CD14-positive monocyte (primary cell): ENCODE measurements around the gene L1TD1. TPM values are rescaled to one million over a fixed set of nuclear protein-coding genes. Genes with fewer than 3 reads are reported as not detected.

Experiments used
- DNase-seq, 3 donors: peaks; one replicate each; pipeline ENCODE4 v3.0.0-alpha.2; 2011 to 2022
- H2AFZ ChIP-seq: 2 replicates; pipeline ENCODE4 v1.6.0; 2012; ENCODE audit warnings: mild to moderate bottlenecking, low read depth, low read length, inconsistent platforms; ENCODE audit not compliant: insufficient read depth, poor library complexity, severe bottlenecking
- H3K27ac ChIP-seq, 2 donors: 1 replicate in 1 of 2; 2 replicates in 1 of 2; pipeline ENCODE4 v1.5.1; 2012 to 2013; ENCODE audit warnings: low read length in 2 of 2, control low read depth in 1 of 2, inconsistent platforms in 1 of 2, low read depth in 1 of 2, mild to moderate bottlenecking in 1 of 2
- H3K27me3 ChIP-seq, 2 donors: one replicate each; pipeline versions ENCODE4 v1.6.0 to v1.6.1; 2011 to 2013; ENCODE audit warnings: low read length in 2 of 2; ENCODE audit not compliant: control insufficient read depth in 2 of 2, insufficient read depth in 2 of 2
- H3K36me3 ChIP-seq, 2 donors: replicated peaks in 1 of 2; 1 replicate in 1 of 2; 2 replicates in 1 of 2; pipeline versions ENCODE4 v1.5.1 to v1.6.1; 2012 to 2013; ENCODE audit warnings: low read length in 2 of 2, control low read depth in 1 of 2, inconsistent platforms in 1 of 2, mild to moderate bottlenecking in 1 of 2; ENCODE audit not compliant: insufficient read depth in 2 of 2, control insufficient read depth in 1 of 2
- H3K4me1 ChIP-seq, 2 donors: 1 replicate in 1 of 2; 2 replicates in 1 of 2; pipeline versions ENCODE4 v1.5.1 to v1.6.1; 2012 to 2013; ENCODE audit warnings: low read length in 2 of 2, control low read depth in 1 of 2, inconsistent platforms in 1 of 2, mild to moderate bottlenecking in 1 of 2, moderate library complexity in 1 of 2; ENCODE audit not compliant: insufficient read depth in 2 of 2, control insufficient read depth in 1 of 2
- H3K4me2 ChIP-seq: replicated peaks from 2 replicates; pipeline ENCODE3; 2012; ENCODE audit warnings: low read length, moderate library complexity, mild to moderate bottlenecking; ENCODE audit not compliant: poor library complexity, severe bottlenecking; ENCODE audit errors: extremely low read depth
- H3K4me3 ChIP-seq, 3 experiments: fragments of 200-600 bp in 1 of 3; sonication (generic) in 1 of 3; replicated peaks in 1 of 3; 1 replicate in 2 of 3; 2 replicates in 1 of 3; pipeline ENCODE4 v1.5.1; 2011 to 2013; ENCODE audit warnings: low read length in 3 of 3, mild to moderate bottlenecking in 3 of 3, control low read depth in 2 of 3, low read depth in 2 of 3, inconsistent platforms in 1 of 3, moderate library complexity in 1 of 3
- H3K79me2 ChIP-seq: 2 replicates; pipeline ENCODE4 v1.6.0; 2012; ENCODE audit warnings: mild to moderate bottlenecking, control low read depth, inconsistent platforms, low read length, moderate library complexity; ENCODE audit not compliant: insufficient read depth
- H3K9ac ChIP-seq: 2 replicates; pipeline ENCODE4 v1.6.0; 2017; ENCODE audit warnings: low read length, mild to moderate bottlenecking; ENCODE audit not compliant: insufficient read depth, poor library complexity, severe bottlenecking
- H3K9me3 ChIP-seq, 2 donors: replicated peaks in 1 of 2; 1 replicate in 1 of 2; 2 replicates in 1 of 2; pipeline versions ENCODE4 v1.5.1 to v1.6.1; 2012 to 2013; ENCODE audit warnings: low read length in 2 of 2, control low read depth in 1 of 2; ENCODE audit not compliant: control insufficient read depth in 1 of 2, insufficient read depth in 1 of 2
- H4K20me1 ChIP-seq: 2 replicates; pipeline ENCODE4 v1.6.0; 2012; ENCODE audit warnings: mild to moderate bottlenecking, low read length, control low read depth, moderate library complexity; ENCODE audit not compliant: insufficient read depth
- H3K27ac Mint-ChIP-seq, 7 donors: one replicate each; pipeline ENCODE4 v1.8.0; 2020; ENCODE audit warnings: mild to moderate bottlenecking in 7 of 7, mixed read lengths in 7 of 7, moderate library complexity in 6 of 7, inconsistent platforms in 2 of 7
- H3K27me3 Mint-ChIP-seq, 3 donors: one replicate each; pipeline ENCODE4 v1.8.0; 2021 to 2022; ENCODE audit warnings: low read depth in 3 of 3, mild to moderate bottlenecking in 3 of 3, mixed read lengths in 3 of 3, moderate library complexity in 3 of 3, inconsistent platforms in 1 of 3
- H3K36me3 Mint-ChIP-seq, 2 donors: one replicate each; pipeline ENCODE4 v1.8.0; 2020; ENCODE audit warnings: mixed read lengths in 2 of 2, inconsistent platforms in 1 of 2, mild to moderate bottlenecking in 1 of 2
- H3K4me1 Mint-ChIP-seq: one replicate; pipeline ENCODE4 v1.8.0; 2020; ENCODE audit warnings: mild to moderate bottlenecking, mixed read lengths
- H3K4me3 Mint-ChIP-seq, 2 donors: one replicate each; pipeline ENCODE4 v1.8.0; 2020; ENCODE audit warnings: mild to moderate bottlenecking in 2 of 2, mixed read lengths in 2 of 2, moderate library complexity in 1 of 2
- H3K9me3 Mint-ChIP-seq, 7 donors: one replicate each; pipeline ENCODE4 v1.8.0; 2020 to 2022; ENCODE audit warnings: mixed read lengths in 7 of 7, mild to moderate bottlenecking in 6 of 7, moderate library complexity in 6 of 7, inconsistent platforms in 2 of 7
- WGBS: methylation state at CpG from one replicate; pipeline ENCODE4 v1.1.5; 2013; ENCODE audit warnings: missing lambda C conversion rate; ENCODE audit not compliant: insufficient coverage; 5-methylcytosine and 5-hydroxymethylcytosine counted together
- intact Hi-C, 2 donors: fragments of 100-400 bp; cut with micrococcal nuclease; formaldehyde crosslinking; loops; one replicate each; pipeline versions ENCODE4 v1.15.0 to v1.15.1; 2023
- polyA plus RNA-seq, 3 donors: library from polyadenylated mRNA; depleted of rRNA in 1 of 3; unstranded in 2 of 3; stranded (reverse) in 1 of 3; fragments of 300-500 nt in 2 of 3; fragments of >200 nt in 1 of 3; fragmentation: Illumina TruSeq in 2 of 3; gene quantifications; 1 replicate in 2 of 3; 2 replicates in 1 of 3; pipeline ENCODE4 v1.2.3, GENCODE V29; 2012 to 2021
- TF ChIP-seq, protein P1 (sequence below): fragments of 200-600 bp; IDR thresholded peaks from one replicate; pipeline ENCODE4 v1.8.0; 2022; ENCODE audit warnings: antibody characterized with exemption, mild to moderate bottlenecking

L1TD1 gene
- polyA plus RNA-seq, 3 donors, result 0.09 to 0.22 (median 0.12) TPM

DNA sequence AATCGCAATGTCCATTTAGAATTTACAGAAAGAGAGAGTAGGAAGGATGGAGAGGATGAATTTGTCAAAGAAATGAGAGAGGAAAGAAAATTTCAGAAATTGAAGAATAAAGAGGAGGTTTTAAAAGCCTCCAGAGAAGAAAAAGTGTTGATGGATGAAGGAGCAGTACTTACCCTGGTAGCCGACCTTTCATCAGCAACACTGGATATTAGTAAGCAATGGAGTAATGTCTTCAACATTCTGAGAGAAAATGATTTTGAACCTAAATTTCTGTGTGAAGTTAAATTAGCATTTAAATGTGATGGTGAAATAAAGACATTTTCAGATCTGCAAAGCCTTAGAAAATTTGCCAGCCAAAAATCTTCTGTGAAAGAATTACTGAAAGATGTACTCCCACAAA is 12.5 kb downstream of the L1TD1 start:
- intact Hi-C loops, result no loop called here
- Histone ChIP-seq H4K20me1 (no peaks in the 10 kb centered on the region), H3K27ac (no peak overlapping the region), H3K4me2 (no peak overlapping the region), H3K4me1 (peaks cover 3 to 16% of the 10 kb centered on the region in 2 donors), H3K9me3 (peaks cover 6 to 10% of the 10 kb centered on the region in 2 donors), H3K9ac (no peak overlapping the region), H3K36me3 (no peaks in the 10 kb centered on the region), H3K27me3 (no peaks in the 10 kb centered on the region), H2AFZ (no peak overlapping the region), H3K79me2 (no peaks in the 10 kb centered on the region), H3K4me3 (no peak overlapping the region)
- 90% methylated on average over 1 of the region's 2 CpGs for WGBS
- Mint-ChIP-seq H3K27ac (no peak overlapping the region), H3K27me3 (peaks cover 1 to 8% (median 1%) of the 10 kb centered on the region in 3 donors), H3K9me3 (peaks cover 13 to 38% (median 24%) of the 10 kb centered on the region in 7 donors), H3K36me3 (peaks cover 0 to 3% of the 10 kb centered on the region in 2 donors), H3K4me1 (peaks cover 14% of the 10 kb centered on the region), H3K4me3 (peak overlapping the region in 1 of 2 donors; percentile 8)
- TF ChIP-seq, protein P1, sequence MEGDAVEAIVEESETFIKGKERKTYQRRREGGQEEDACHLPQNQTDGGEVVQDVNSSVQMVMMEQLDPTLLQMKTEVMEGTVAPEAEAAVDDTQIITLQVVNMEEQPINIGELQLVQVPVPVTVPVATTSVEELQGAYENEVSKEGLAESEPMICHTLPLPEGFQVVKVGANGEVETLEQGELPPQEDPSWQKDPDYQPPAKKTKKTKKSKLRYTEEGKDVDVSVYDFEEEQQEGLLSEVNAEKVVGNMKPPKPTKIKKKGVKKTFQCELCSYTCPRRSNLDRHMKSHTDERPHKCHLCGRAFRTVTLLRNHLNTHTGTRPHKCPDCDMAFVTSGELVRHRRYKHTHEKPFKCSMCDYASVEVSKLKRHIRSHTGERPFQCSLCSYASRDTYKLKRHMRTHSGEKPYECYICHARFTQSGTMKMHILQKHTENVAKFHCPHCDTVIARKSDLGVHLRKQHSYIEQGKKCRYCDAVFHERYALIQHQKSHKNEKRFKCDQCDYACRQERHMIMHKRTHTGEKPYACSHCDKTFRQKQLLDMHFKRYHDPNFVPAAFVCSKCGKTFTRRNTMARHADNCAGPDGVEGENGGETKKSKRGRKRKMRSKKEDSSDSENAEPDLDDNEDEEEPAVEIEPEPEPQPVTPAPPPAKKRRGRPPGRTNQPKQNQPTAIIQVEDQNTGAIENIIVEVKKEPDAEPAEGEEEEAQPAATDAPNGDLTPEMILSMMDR, result no peak
- DNase-seq, result no peak

DNA sequence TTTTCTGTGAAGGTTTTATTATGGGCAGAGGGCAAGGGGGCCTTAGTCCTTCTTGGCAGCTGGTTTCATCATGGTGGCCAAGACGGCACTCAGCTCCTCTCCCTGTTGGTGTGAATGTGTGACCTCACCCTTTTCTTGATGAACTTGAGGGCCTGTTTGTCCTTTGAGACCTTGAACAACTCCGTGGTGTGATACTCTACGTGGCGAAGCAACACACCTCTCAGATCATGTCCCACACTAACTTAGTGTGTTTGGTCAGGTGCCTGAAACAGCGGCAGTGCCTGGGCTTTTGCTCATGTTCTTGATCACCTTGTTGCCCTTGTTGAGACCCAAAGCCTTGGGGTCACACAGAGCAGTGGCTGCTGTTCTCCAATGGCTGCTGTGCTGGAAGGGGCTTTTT is 13.4 kb downstream of the L1TD1 start:
- Mint-ChIP-seq H3K4me1 (peaks cover 16% of the 10 kb centered on the region), H3K9me3 (peaks cover 13 to 39% (median 29%) of the 10 kb centered on the region in 7 donors), H3K27ac (no peak overlapping the region), H3K27me3 (peaks cover 0 to 8% (median 1%) of the 10 kb centered on the region in 3 donors), H3K4me3 (no peak overlapping the region), H3K36me3 (peaks cover 0 to 3% of the 10 kb centered on the region in 2 donors)
- Histone ChIP-seq H3K4me3 (no peak overlapping the region), H3K4me1 (peaks cover 3 to 16% of the 10 kb centered on the region in 2 donors), H3K79me2 (no peaks in the 10 kb centered on the region), H3K9me3 (peaks cover 6 to 10% of the 10 kb centered on the region in 2 donors), H4K20me1 (no peaks in the 10 kb centered on the region), H3K27ac (no peak overlapping the region), H3K4me2 (no peak overlapping the region), H3K27me3 (no peaks in the 10 kb centered on the region), H3K36me3 (no peaks in the 10 kb centered on the region), H2AFZ (no peak overlapping the region), H3K9ac (no peak overlapping the region)
- TF ChIP-seq, protein P1, result no peak
- no peak for DNase-seq
- intact Hi-C loops, result no loop called here
- WGBS, result 100% methylated on average over 4 of the region's 5 CpGs
